GM19240 (cell line): ENCODE results near the gene GRM4.

Source experiments
- DNase-seq: peaks from one replicate; pipeline ENCODE4 v3.0.0; 2011; ENCODE audit warnings: low spot score; ENCODE audit not compliant: insufficient read length

The GRM4 gene

GRCh38 chr6:34065466-34066217 lies 80.2 kb downstream of the GRM4 start:
- DNase-seq: no peak

DNA sequence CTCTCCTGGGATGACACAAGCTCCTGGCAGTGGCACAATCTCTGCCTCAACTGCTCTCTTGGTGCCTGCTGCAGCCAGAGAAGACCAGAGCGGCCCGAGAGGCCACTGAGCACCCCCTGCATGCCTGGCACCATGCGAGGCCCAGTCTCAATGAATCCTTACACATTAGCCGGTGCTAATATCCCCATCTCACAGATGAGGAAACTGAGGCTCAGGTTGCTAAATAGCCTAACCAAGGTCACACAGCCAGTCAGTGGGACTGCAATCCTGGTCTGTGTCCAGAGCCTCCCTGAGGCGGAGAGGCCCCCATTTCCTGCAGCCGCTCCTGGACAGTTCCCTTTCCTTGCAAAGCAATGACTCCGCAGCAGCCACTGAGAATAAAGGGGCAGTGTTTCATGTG lies 81.2 kb downstream of the GRM4 start:
- no peak for DNase-seq

DNA sequence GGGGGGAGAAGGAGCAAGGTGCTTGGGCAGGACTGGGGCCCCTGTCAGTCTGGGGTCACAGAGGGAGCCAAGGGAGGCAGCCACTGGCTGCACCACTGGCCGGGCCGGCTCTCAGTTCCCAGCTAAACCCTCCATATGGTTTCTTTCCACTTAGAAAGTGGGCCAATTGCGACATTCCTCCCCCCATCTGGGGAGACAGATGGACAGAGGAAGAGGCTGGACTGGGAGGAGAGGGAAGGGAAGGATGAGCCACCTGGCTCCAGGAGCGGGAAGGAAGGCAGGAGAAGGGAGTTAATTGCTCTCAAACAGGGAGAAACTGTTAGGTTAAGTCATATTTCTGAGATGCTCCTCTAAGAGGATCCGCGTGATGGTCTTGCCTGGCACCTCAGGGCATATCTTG lies 82.2 kb downstream of the GRM4 start:
- DNase-seq: no peak

DNA sequence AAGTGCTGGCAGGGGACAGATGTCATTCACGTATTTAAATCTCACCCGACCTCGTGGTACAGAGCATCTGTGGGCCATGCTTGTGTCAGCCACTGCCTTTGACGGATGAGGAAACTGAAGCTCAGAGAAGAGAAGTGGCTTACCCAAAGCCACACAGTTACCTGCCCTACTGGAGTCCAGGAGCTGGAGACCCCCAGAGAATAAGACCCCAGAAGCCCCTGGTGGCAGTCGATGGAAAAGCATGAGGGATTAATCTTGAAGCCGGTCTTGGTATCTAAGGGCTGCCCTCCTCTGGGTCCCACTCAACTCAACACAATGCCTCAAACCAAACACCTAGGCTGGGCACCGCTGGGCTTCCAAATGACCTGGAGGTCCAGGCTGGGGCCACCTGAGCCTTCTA lies 83.1 kb downstream of the GRM4 start:
- DNase-seq: no peak

- DNase-seq: no peak
These were observed 83.7 kb downstream of the GRM4 start for GRCh38 chr6:34062156-34062555.

DNA sequence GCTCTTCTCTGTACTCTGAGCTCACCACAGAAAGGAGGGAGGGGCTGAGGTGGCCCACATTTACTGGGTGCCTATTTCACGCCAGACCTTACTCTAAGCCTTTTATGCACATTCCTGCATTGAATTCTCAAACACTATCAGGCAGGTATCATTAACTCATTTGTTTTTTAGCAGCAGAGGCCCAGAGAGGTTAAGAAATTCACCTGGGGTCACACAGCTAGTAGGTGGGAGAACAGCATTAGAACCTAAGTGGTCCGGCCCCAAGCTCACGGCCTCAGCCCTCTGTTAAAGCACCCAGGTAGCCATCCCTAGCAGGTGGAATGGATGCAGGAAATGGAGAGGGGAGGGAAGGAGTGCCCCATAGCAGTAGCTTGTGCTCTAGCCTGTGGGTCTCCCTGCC lies 84.5 kb downstream of the GRM4 start:
- no peak for DNase-seq

DNA sequence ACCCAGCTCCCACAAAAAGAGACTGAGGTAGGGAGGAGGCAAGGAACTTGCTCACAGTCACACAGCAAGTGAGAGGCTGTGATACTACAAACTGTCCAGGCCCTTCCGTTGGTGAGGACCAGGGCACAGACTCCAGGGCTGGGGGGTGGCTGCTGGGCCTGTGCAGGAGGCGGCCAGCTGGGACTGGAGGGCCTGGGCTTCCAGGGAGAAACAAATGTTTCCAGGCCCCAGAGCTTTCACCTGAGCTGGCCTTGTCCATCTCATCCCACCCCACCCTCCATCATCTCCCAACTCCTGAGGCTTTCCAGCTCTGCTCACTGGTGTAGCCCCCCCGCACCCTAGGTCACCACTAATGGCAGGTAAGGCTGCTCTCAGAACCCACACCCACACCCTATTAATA lies 86.0 kb downstream of the GRM4 start:
- DNase-seq: no peak

DNA sequence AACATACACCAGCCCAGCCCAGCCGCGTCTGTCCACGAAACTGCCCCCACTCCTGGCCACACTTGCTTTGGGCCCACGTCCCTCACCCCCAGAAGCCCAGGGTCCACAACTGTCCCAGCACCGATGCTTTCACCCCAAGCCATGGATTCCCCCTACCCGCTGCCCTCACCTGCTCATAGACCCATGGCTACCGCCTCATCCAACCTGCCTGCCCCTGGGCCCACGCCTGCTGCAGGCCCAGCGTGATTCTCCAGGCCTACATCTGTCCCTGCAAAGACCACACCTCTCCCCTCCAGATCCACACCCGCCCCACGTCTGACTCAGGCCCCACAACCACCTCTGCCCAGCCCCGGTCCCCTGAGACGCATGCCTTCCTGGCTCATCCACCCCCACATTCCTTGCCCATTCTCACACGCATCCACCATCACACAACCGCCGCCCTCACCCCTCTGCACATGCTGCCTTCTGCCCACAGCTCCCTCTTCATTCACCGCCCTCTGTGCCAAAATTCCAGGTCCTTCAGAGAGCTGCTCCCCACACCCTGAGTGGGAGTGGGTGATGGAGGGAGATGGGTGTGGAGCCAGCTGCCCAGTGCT lies 86.7 kb downstream of the GRM4 start:
- no peak for DNase-seq

- no peak for DNase-seq
These were observed 88.1 kb downstream of the GRM4 start for GRCh38 chr6:34057790-34058189.

DNA sequence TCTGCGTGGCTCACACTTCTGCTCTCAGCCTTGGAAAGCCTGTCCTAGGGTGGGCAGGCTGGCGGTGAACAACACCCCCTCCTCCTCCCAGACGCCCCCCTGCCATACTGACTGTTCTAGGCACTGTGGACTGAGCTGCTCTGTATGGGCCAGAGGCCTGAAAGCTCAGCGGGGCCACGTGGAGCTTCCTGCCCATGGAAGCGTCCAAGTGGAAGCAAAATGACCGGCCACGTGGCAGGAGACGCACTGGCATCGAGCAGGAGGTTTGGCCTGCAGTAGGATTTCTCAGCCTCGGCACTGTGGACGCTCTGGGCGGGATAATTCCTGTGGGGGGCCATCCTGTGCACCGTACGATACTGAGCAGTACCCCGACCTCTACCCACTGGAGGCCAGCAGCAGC lies 88.7 kb downstream of the GRM4 start:
- DNase-seq: no peak

- no peak for DNase-seq
These were observed 89.4 kb downstream of the GRM4 start for GRCh38 chr6:34056305-34057108.

GRCh38 chr6:34055223-34055933 lies 90.5 kb downstream of the GRM4 start:
- DNase-seq: peak; percentile 73

GRCh38 chr6:34053721-34054120 lies 92.2 kb downstream of the GRM4 start:
- no peak for DNase-seq

DNA sequence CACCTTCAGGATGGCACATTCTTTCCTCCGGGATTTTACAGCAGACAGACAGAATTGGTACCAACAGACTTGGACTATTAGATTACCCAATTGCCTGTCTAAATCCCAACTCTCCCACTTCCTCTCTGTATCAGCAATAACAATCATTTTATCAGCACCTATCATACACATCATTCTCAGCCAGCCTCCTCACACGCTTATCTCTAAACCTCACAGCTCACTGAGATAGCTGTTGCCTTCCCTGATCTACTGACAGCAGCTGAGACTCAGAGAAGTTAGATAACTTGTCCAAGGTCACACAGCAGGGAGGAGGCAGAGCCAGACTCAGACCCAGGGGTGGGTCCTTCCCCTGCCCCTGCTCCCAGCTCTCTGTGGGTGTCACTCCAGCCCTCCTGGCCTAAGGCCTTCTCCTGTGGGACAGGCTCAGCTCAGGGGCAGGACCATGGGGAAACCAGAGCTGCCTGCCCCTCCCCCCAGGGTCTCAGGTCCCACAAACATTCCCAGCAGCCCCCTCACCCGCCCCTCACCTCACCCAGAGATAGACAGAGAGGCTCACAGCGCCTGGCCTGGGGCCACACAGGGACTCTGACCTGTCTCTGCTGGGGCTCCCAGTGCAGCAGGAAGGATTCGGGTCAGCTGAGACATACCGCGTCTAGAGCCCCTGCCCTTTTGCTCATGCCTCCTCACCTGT lies 92.8 kb downstream of the GRM4 start:
- no peak for DNase-seq

DNA sequence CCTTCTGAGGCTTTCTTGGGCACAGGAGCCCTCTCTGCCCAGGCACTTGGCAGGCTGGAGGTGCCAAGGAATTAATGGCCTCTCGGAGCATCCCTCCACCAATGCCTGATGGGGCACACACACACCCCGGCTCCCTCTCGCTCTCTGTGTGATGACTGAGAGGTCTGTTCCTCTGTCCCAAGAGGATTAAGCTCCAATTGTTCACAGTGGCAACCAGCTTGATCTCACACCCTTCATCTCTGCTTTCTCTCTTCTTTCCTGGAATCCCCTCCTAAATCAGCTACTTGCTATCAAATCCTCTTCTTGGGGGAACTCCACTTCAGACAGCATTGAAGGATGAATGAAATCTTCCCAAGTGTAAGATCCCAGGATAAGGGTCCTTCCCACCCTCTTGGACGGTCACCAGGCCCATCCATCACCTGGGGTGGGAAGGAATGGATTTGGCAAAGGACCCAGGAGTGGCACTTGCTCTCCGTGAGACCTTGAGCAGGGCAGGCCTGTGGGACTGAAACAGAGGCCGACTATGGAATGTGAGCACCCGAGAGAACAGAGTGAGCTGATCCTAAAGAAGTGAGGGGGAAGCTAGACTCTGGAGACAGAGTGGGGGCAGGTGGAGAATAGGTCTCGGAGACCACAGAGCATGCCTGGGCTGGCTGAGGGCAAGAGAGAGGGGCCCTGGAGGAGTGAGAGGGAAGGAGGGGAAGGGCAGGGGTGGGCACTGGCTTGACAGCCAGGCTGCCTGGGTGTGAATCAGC lies 93.6 kb downstream of the GRM4 start:
- no peak for DNase-seq

GRCh38 chr6:34051331-34051919 lies 94.5 kb downstream of the GRM4 start:
- no peak for DNase-seq

- no peak for DNase-seq
These were observed 95.2 kb downstream of the GRM4 start for GRCh38 chr6:34050691-34051090.

DNA sequence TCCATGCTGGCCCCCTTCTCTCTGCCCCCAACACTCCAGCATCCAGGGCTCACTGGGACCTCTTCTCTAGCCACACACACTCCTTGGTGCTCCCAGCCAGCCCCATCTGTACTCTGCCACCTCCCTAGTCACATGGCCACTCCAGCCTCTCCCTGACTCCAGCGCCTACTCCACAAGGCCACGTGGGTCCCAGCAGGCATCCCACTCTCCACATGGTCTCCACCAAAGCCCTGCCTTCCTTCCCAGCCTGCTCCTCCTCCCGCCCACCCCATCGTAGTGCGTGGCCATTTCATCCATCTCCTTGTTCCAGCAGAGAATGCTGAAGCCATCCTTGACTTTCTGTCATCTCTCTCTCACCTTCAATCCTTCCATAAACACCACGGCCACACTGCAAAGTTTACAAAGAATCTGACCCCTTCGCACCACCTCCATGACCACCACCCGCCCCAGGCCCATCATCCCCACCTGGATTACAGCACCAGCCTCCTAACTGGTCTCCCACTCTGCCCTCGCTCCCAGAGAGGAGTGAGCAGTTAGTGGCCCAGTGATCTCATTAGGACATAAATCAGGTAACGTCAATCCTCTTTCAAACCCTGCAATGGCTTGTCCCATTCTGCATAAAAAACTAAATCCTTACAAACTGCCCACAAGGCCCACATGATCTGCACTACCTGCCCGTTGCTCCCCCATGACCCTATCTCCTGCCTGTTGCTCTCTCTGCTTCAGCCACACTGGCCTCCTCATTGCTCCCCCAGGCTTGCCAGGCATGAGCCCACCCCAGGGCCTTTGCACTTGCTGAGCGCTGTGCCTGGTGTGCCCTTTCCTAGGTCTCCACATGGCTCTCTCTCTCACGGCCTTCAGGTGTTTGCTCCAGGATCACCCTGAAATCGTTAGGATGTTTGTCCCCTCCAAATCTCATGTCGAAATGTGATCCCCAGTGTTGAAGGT lies 96.2 kb downstream of the GRM4 start:
- DNase-seq: no peak
